ENCODE data around the gene TANC1. TPM values are rescaled to one million over a fixed set of nuclear protein-coding genes. Genes with fewer than 3 reads are reported as not detected.

TANC1 gene
- total and polyA plus RNA-seq, 7 donors = 3.6 to 74.5 (median 47.0) TPM

DNA sequence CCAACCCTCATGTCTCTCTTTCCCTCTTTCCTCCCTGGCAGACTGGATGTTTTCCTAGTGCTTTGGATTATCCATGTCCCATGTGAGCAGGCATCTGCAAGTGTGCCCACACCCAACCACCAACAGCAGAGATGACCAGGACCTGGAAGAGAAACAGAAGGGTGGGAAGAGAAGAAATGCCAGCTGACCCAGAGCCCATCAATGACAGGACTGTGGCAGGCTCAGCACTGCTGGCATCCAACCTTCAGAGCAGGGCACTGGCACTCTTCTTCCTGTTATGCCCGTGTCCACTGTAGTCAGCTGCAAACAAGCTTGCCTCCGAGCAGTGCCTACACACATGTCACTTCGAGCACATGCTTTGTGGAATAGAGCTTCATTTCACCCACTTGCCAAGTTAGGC, 121.1 kb downstream of the TANC1 start:
- no peaks in the 10 kb centered on the region for H3K36me3 ChIP-seq
- WGBS, 2 donors = 66 to 88% methylated on average over 3 of the region's 3 CpGs
- H3K27me3 ChIP-seq = no peaks in the 10 kb centered on the region
- H3K4me3 ChIP-seq = no peak overlapping the region
- H3K4me1 ChIP-seq = peaks cover 0 to 87% (median 86%) of the 10 kb centered on the region in 4 donors
- intact Hi-C loops (cut with DNase I) = no loop called here
- TF ChIP-seq POLR2AphosphoS5 (IDR thresholded peaks at IDR 0.05) = peak in 1 of 4 donors; percentile 5
- no peak for TF ChIP-seq POLR2A (IDR thresholded peaks at IDR 0.05)
- TF ChIP-seq EP300 (IDR thresholded peaks at IDR 0.05) = no peak
- TF ChIP-seq, protein P1, sequence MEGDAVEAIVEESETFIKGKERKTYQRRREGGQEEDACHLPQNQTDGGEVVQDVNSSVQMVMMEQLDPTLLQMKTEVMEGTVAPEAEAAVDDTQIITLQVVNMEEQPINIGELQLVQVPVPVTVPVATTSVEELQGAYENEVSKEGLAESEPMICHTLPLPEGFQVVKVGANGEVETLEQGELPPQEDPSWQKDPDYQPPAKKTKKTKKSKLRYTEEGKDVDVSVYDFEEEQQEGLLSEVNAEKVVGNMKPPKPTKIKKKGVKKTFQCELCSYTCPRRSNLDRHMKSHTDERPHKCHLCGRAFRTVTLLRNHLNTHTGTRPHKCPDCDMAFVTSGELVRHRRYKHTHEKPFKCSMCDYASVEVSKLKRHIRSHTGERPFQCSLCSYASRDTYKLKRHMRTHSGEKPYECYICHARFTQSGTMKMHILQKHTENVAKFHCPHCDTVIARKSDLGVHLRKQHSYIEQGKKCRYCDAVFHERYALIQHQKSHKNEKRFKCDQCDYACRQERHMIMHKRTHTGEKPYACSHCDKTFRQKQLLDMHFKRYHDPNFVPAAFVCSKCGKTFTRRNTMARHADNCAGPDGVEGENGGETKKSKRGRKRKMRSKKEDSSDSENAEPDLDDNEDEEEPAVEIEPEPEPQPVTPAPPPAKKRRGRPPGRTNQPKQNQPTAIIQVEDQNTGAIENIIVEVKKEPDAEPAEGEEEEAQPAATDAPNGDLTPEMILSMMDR (IDR thresholded peaks at IDR 0.05) = no peak
- no peak for DNase-seq
- no peaks in the 10 kb centered on the region for H3K9me3 ChIP-seq
- peak overlapping the region; percentile 68 to 86 (median 78) for H3K27ac ChIP-seq

- TF ChIP-seq POLR2A (IDR thresholded peaks at IDR 0.05) (no peak), EP300 (IDR thresholded peaks at IDR 0.05) (no peak)
- TF ChIP-seq, protein P1 (IDR thresholded peaks at IDR 0.05) = no peak
- Histone ChIP-seq H3K27me3 (no peaks in the 10 kb centered on the region), H3K4me1 (peaks cover 0 to 83% (median 82%) of the 10 kb centered on the region in 4 donors), H3K36me3 (no peaks in the 10 kb centered on the region), H3K4me3 (no peak overlapping the region), H3K27ac (peak overlapping the region; percentile 68 to 86 (median 78)), H3K9me3 (no peaks in the 10 kb centered on the region)
- DNase-seq = no peak
- WGBS, 2 donors = 61 to 72% methylated on average over 11 of the region's 11 CpGs
- intact Hi-C loops (cut with DNase I) = no loop called here
These were observed 122.2 kb downstream of the TANC1 start for GRCh38 chr2:159090514-159091201.

- peaks cover 0 to 76% (median 75%) of the 10 kb centered on the region in 4 donors for H3K4me1 ChIP-seq
- 26 to 36% methylated on average over 2 of the region's 2 CpGs for WGBS, 2 donors
These were observed 122.9 kb downstream of the TANC1 start for GRCh38 chr2:159091381-159091780.

DNA sequence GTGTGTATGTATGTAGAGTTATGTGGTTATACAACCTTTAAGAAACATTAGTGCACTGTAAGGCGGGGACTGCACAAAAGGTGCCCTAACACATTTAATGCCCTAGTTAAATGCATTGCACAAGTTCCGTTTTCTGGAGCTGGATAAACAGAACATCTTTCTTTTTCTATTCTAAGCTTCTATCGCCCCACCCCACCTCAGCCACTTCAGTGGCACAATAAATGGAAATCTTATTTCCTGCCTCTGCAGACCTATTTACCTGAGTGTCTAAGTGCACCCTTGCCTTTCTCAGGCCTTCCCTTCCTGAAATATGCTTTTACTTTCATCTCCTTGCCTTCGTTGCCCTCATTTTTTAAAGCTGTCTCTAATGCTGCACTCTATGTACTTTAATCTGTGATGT, 123.5 kb downstream of the TANC1 start:
- Histone ChIP-seq H3K9me3 (peaks cover 0 to 4% (median 0%) of the 10 kb centered on the region in 4 donors), H3K27me3 (no peaks in the 10 kb centered on the region), H3K27ac (peak overlapping the region; percentile 68 to 86 (median 78)), H3K4me3 (no peak overlapping the region), H3K36me3 (no peaks in the 10 kb centered on the region), H3K4me1 (peaks cover 0 to 70% (median 69%) of the 10 kb centered on the region in 4 donors)
- intact Hi-C loops (cut with DNase I) = loop anchor here (1.0 kb wide), 1 partner anchor 138 kb away; no protein-coding TSS in a partner anchor
- WGBS, 2 donors = 6 to 18% methylated on average over 4 of the region's 4 CpGs
- no peak for TF ChIP-seq POLR2AphosphoS5 (IDR thresholded peaks at IDR 0.05)
- TF ChIP-seq POLR2A (IDR thresholded peaks at IDR 0.05) = no peak
- TF ChIP-seq, protein P1 (IDR thresholded peaks at IDR 0.05) = no peak
- TF ChIP-seq EP300 (IDR thresholded peaks at IDR 0.05) = no peak
- no peak for DNase-seq

More at GRCh38 chr2:159091381-159091780, 122.9 kb downstream of the TANC1 start:
- Histone ChIP-seq H3K4me3 (no peak overlapping the region), H3K9me3 (peaks cover 0 to 2% (median 0%) of the 10 kb centered on the region in 4 donors), H3K36me3 (no peaks in the 10 kb centered on the region), H3K27me3 (no peaks in the 10 kb centered on the region), H3K27ac (peak overlapping the region; percentile 68 to 86 (median 78))
- intact Hi-C loops (cut with DNase I) = no loop called here
- TF ChIP-seq, protein P1 (IDR thresholded peaks at IDR 0.05) = no peak
- DNase-seq = no peak

All from sigmoid colon (tissue), 7 donors.